SK-N-MC (cell line): ENCODE results near the gene ELAVL1.

Experiments
- EZH2 ChIP-seq: fragments of 200-600 bp; sonication (generic); IDR thresholded peaks from one replicate; pipeline ENCODE4 v1.6.1; 2017; ENCODE audit warnings: antibody characterized with exemption
- FOXP2 ChIP-seq: optimal IDR thresholded peaks from 2 replicates; pipeline ENCODE3; 2011; ENCODE audit warnings: mild to moderate bottlenecking, moderate library complexity; ENCODE audit not compliant: insufficient read depth; ENCODE audit errors: extremely low read length, control extremely low read depth
- POLR2AphosphoS5 ChIP-seq: IDR thresholded peaks from 2 replicates; pipeline ENCODE4 v1.6.1; 2012; ENCODE audit warnings: mild to moderate bottlenecking, low read depth, low read length, borderline replicate concordance

- TF ChIP-seq FOXP2 (no peak), POLR2AphosphoS5 (no peak), EZH2 (no peak)
Measured at GRCh38 chr19:8054169-8054568, 48.7 kb upstream of the ELAVL1 start.
